ENCODE data around the gene MIOS.

MIOS gene

GRCh38 chr7:7542251-7542835 is 24.3 kb upstream of the MIOS start:
- no peaks in the 10 kb centered on the region for H3K36me3 ChIP-seq (ENCODE audit: control insufficient read depth in 1 of 2, insufficient read depth in 2 of 2, low read depth in 1 of 2, low read length in 2 of 2)
- 89% methylated on average over 4 of the region's 4 CpGs for WGBS
- no peak overlapping the region for H4K91ac ChIP-seq (ENCODE audit: low read length)
- no peak overlapping the region for H3K18ac ChIP-seq (ENCODE audit: low read depth in 1 of 2, low read length in 2 of 2)
- H3K9me3 ChIP-seq (ENCODE audit: control insufficient read depth, low read length): no peaks in the 10 kb centered on the region
- no peak overlapping the region for H3K9ac ChIP-seq (ENCODE audit: low read length)
- no peaks in the 10 kb centered on the region for H3K79me1 ChIP-seq (replicated peaks; ENCODE audit: low read length, poor library complexity, severe bottlenecking)
- no peak overlapping the region for H2AFZ ChIP-seq (ENCODE audit: low read depth, low read length)
- no peak overlapping the region for H3K27ac ChIP-seq (ENCODE audit: low read length, poor library complexity, severe bottlenecking)
- H2AK5ac ChIP-seq (ENCODE audit: low read length, severe bottlenecking): no peak overlapping the region
- DNase-seq: no peak
- no peak overlapping the region for H2BK12ac ChIP-seq (ENCODE audit: low read length in 2 of 2)
- H3K14ac ChIP-seq (ENCODE audit: low read length in 2 of 2): no peak overlapping the region
- H3K4me1 ChIP-seq (ENCODE audit: control insufficient read depth, insufficient read depth, low read depth, low read length): no peaks in the 10 kb centered on the region
- no peak overlapping the region for H3K4me3 ChIP-seq (ENCODE audit: insufficient read depth in 1 of 2, low read depth in 1 of 2, low read length in 2 of 2)
- H2BK120ac ChIP-seq (ENCODE audit: low read depth, low read length): no peak overlapping the region
- H3K23ac ChIP-seq (ENCODE audit: low read length in 2 of 2): no peak overlapping the region
- no peak overlapping the region for H3K4ac ChIP-seq (ENCODE audit: low read depth in 1 of 2, low read length in 2 of 2)
- no peak overlapping the region for H4K8ac ChIP-seq (ENCODE audit: low read length)
- H3K27me3 ChIP-seq (ENCODE audit: control insufficient read depth in 1 of 2, insufficient read depth in 1 of 2, low read length in 2 of 2): no peaks in the 10 kb centered on the region
- no peak overlapping the region for H2BK5ac ChIP-seq (ENCODE audit: low read depth, low read length, poor library complexity, severe bottlenecking)
- H3K4me2 ChIP-seq (ENCODE audit: low read length, poor library complexity, severe bottlenecking): no peak overlapping the region
- H2BK15ac ChIP-seq (ENCODE audit: low read depth, poor library complexity, severe bottlenecking): no peak overlapping the region

GRCh38 chr7:7548407-7548806 is 18.3 kb upstream of the MIOS start:
- Histone ChIP-seq H3K4ac (ENCODE audit: low read depth in 1 of 2, low read length in 2 of 2) (no peak overlapping the region), H2BK120ac (ENCODE audit: low read depth, low read length) (no peak overlapping the region), H3K36me3 (ENCODE audit: control insufficient read depth in 1 of 2, insufficient read depth in 2 of 2, low read depth in 1 of 2, low read length in 2 of 2) (no peaks in the 10 kb centered on the region), H2AK5ac (ENCODE audit: low read length, severe bottlenecking) (no peak overlapping the region), H3K9ac (ENCODE audit: low read length) (no peak overlapping the region), H2AFZ (ENCODE audit: low read depth, low read length) (no peak overlapping the region), H3K23ac (ENCODE audit: low read length in 2 of 2) (no peak overlapping the region), H3K4me2 (ENCODE audit: low read length, poor library complexity, severe bottlenecking) (no peak overlapping the region), H3K18ac (ENCODE audit: low read depth in 1 of 2, low read length in 2 of 2) (no peak overlapping the region), H3K4me3 (ENCODE audit: insufficient read depth in 1 of 2, low read depth in 1 of 2, low read length in 2 of 2) (no peak overlapping the region), H3K14ac (ENCODE audit: low read length in 2 of 2) (no peak overlapping the region), H3K27me3 (ENCODE audit: control insufficient read depth in 1 of 2, insufficient read depth in 1 of 2, low read length in 2 of 2) (no peaks in the 10 kb centered on the region), H4K91ac (ENCODE audit: low read length) (no peak overlapping the region), H4K8ac (ENCODE audit: low read length) (no peak overlapping the region), H2BK12ac (ENCODE audit: low read length in 2 of 2) (no peak overlapping the region), H3K79me1 (replicated peaks; ENCODE audit: low read length, poor library complexity, severe bottlenecking) (peaks cover 1% of the 10 kb centered on the region), H3K9me3 (ENCODE audit: control insufficient read depth, low read length) (no peaks in the 10 kb centered on the region), H3K27ac (ENCODE audit: low read length, poor library complexity, severe bottlenecking) (no peak overlapping the region), H2BK5ac (ENCODE audit: low read depth, low read length, poor library complexity, severe bottlenecking) (no peak overlapping the region), H2BK15ac (ENCODE audit: low read depth, poor library complexity, severe bottlenecking) (no peak overlapping the region), H3K4me1 (ENCODE audit: control insufficient read depth, insufficient read depth, low read depth, low read length) (peaks cover 2% of the 10 kb centered on the region)
- 95% methylated on average over 3 of the region's 3 CpGs for WGBS
- no peak for DNase-seq

GRCh38 chr7:7550663-7551062 is 16.0 kb upstream of the MIOS start:
- peaks cover 2% of the 10 kb centered on the region for H3K4me1 ChIP-seq (ENCODE audit: control insufficient read depth, insufficient read depth, low read depth, low read length)
- H3K18ac ChIP-seq (ENCODE audit: low read depth in 1 of 2, low read length in 2 of 2): no peak overlapping the region
- no peak overlapping the region for H3K9ac ChIP-seq (ENCODE audit: low read length)
- no peak overlapping the region for H3K4ac ChIP-seq (ENCODE audit: low read depth in 1 of 2, low read length in 2 of 2)
- no peak overlapping the region for H3K14ac ChIP-seq (ENCODE audit: low read length in 2 of 2)
- no peak overlapping the region for H2BK15ac ChIP-seq (ENCODE audit: low read depth, poor library complexity, severe bottlenecking)
- no peak overlapping the region for H3K4me3 ChIP-seq (ENCODE audit: insufficient read depth in 1 of 2, low read depth in 1 of 2, low read length in 2 of 2)
- H3K4me2 ChIP-seq (ENCODE audit: low read length, poor library complexity, severe bottlenecking): no peak overlapping the region
- DNase-seq: no peak
- peak overlapping the region; percentile 79 for H3K27ac ChIP-seq (ENCODE audit: low read length, poor library complexity, severe bottlenecking)
- H4K91ac ChIP-seq (ENCODE audit: low read length): no peak overlapping the region
- no peak overlapping the region for H2BK120ac ChIP-seq (ENCODE audit: low read depth, low read length)
- no peak overlapping the region for H2BK5ac ChIP-seq (ENCODE audit: low read depth, low read length, poor library complexity, severe bottlenecking)
- no peak overlapping the region for H4K8ac ChIP-seq (ENCODE audit: low read length)
- 100% methylated on average over 3 of the region's 3 CpGs for WGBS
- no peaks in the 10 kb centered on the region for H3K27me3 ChIP-seq (ENCODE audit: control insufficient read depth in 1 of 2, insufficient read depth in 1 of 2, low read length in 2 of 2)
- H2AFZ ChIP-seq (ENCODE audit: low read depth, low read length): no peak overlapping the region
- H3K9me3 ChIP-seq (ENCODE audit: control insufficient read depth, low read length): no peaks in the 10 kb centered on the region
- peaks cover 1% of the 10 kb centered on the region for H3K79me1 ChIP-seq (replicated peaks; ENCODE audit: low read length, poor library complexity, severe bottlenecking)
- no peak overlapping the region for H2BK12ac ChIP-seq (ENCODE audit: low read length in 2 of 2)
- H3K36me3 ChIP-seq (ENCODE audit: control insufficient read depth in 1 of 2, insufficient read depth in 2 of 2, low read depth in 1 of 2, low read length in 2 of 2): no peaks in the 10 kb centered on the region
- H3K23ac ChIP-seq (ENCODE audit: low read length in 2 of 2): no peak overlapping the region
- no peak overlapping the region for H2AK5ac ChIP-seq (ENCODE audit: low read length, severe bottlenecking)

- Histone ChIP-seq H4K8ac (ENCODE audit: low read length) (no peak overlapping the region), H3K36me3 (ENCODE audit: control insufficient read depth in 1 of 2, insufficient read depth in 2 of 2, low read depth in 1 of 2, low read length in 2 of 2) (peaks cover 0 to 3% of the 10 kb centered on the region in 2 experiments), H2BK120ac (ENCODE audit: low read depth, low read length) (no peak overlapping the region), H3K27me3 (ENCODE audit: control insufficient read depth in 1 of 2, insufficient read depth in 1 of 2, low read length in 2 of 2) (no peaks in the 10 kb centered on the region), H2BK12ac (ENCODE audit: low read length in 2 of 2) (no peak overlapping the region), H2BK5ac (ENCODE audit: low read depth, low read length, poor library complexity, severe bottlenecking) (no peak overlapping the region), H2AK5ac (ENCODE audit: low read length, severe bottlenecking) (no peak overlapping the region), H3K4me1 (ENCODE audit: control insufficient read depth, insufficient read depth, low read depth, low read length) (peaks cover 2% of the 10 kb centered on the region), H3K4me3 (ENCODE audit: insufficient read depth in 1 of 2, low read depth in 1 of 2, low read length in 2 of 2) (no peak overlapping the region), H3K14ac (ENCODE audit: low read length in 2 of 2) (no peak overlapping the region), H2BK15ac (ENCODE audit: low read depth, poor library complexity, severe bottlenecking) (no peak overlapping the region), H3K79me1 (replicated peaks; ENCODE audit: low read length, poor library complexity, severe bottlenecking) (peaks cover 4% of the 10 kb centered on the region), H3K18ac (ENCODE audit: low read depth in 1 of 2, low read length in 2 of 2) (no peak overlapping the region), H3K9me3 (ENCODE audit: control insufficient read depth, low read length) (no peaks in the 10 kb centered on the region), H3K4ac (ENCODE audit: low read depth in 1 of 2, low read length in 2 of 2) (no peak overlapping the region), H3K9ac (ENCODE audit: low read length) (no peak overlapping the region), H3K27ac (ENCODE audit: low read length, poor library complexity, severe bottlenecking) (no peak overlapping the region), H2AFZ (ENCODE audit: low read depth, low read length) (no peak overlapping the region), H4K91ac (ENCODE audit: low read length) (no peak overlapping the region), H3K4me2 (ENCODE audit: low read length, poor library complexity, severe bottlenecking) (no peak overlapping the region), H3K23ac (ENCODE audit: low read length in 2 of 2) (no peak overlapping the region)
- no peak for DNase-seq
- no CpG with 5 or more reads among the region's 2 CpGs for WGBS
Measured at GRCh38 chr7:7552199-7552598, 14.5 kb upstream of the MIOS start.

Measured in mesenchymal stem cell (in vitro differentiated cells and primary cell).